Upper lobe of left lung (tissue), 4 donors: ENCODE measurements around the gene MLF2.

Source experiments
- CTCF ChIP-seq, 6 experiments: fragments of 450-650 bp in 4 of 6; fragments of 200-600 bp in 2 of 6; sonication (generic) in 2 of 6; IDR thresholded peaks; one replicate each; pipeline ENCODE4 v1.5.1; 2016 to 2019; ENCODE audit warnings: antibody characterized with exemption in 6 of 6
- EP300 ChIP-seq, 4 donors: sonication (generic); formaldehyde crosslinking; IDR thresholded peaks; one replicate each; pipeline ENCODE4 v1.5.1; 2017; ENCODE audit warnings: antibody characterized with exemption in 4 of 4, control low read depth in 2 of 4
- POLR2A ChIP-seq, 4 donors: fragments of 450-650 bp; IDR thresholded peaks; one replicate each; pipeline ENCODE4 v1.5.1; 2016 to 2017; ENCODE audit warnings: antibody characterized with exemption in 4 of 4, mild to moderate bottlenecking in 2 of 4
- POLR2AphosphoS5 ChIP-seq, 2 donors: sonication (generic); formaldehyde crosslinking; IDR thresholded peaks; one replicate each; pipeline ENCODE4 v1.5.1; 2017; ENCODE audit warnings: antibody characterized with exemption in 2 of 2

- TF ChIP-seq EP300 (IDR thresholded peaks at IDR 0.05), result no peak
- TF ChIP-seq CTCF (IDR thresholded peaks at IDR 0.05), result peak; percentile 35 to 70 (median 60)
- no peak for TF ChIP-seq POLR2A (IDR thresholded peaks at IDR 0.05)
- no peak for TF ChIP-seq POLR2AphosphoS5 (IDR thresholded peaks at IDR 0.05)
Measured at GRCh38 chr12:6735448-6736191, 17.3 kb downstream of the MLF2 start.
